ENCODE measurements around the gene DGCR2. TPM values are rescaled to one million over a fixed set of nuclear protein-coding genes. Genes with fewer than 3 reads are reported as not detected.

Gene DGCR2
- total RNA-seq, 1 donor from 2014 or later = 20.6 TPM

GRCh38 chr22:19132693-19133400 is 10.6 kb upstream of the DGCR2 start:
- Histone ChIP-seq H3K9me3 (ENCODE audit: low read depth) (no peaks in the 10 kb centered on the region), H3K27me3 (no peaks in the 10 kb centered on the region), H3K4me3 (no peak overlapping the region), H3F3A (ENCODE audit: low read depth) (no peaks in the 10 kb centered on the region), H3K4me1 (no peaks in the 10 kb centered on the region), H3K36me3 (no peaks in the 10 kb centered on the region), H2AFZ (replicated peaks) (no peak overlapping the region), H3K4me2 (no peak overlapping the region), H3K9ac (no peak overlapping the region), H3K79me2 (ENCODE audit: low read depth) (no peaks in the 10 kb centered on the region), H3K27ac (no peak overlapping the region), H4K20me1 (ENCODE audit: low read depth) (no peaks in the 10 kb centered on the region)
- no peak for TF ChIP-seq EZH2phosphoT487 (IDR thresholded peaks at IDR 0.05)
- TF ChIP-seq CTCF (IDR thresholded peaks at IDR 0.05) = no peak
- TF ChIP-seq EZH2 (IDR thresholded peaks at IDR 0.05) = no peak
- no peak for DNase-seq (ENCODE audit: low spot score)
- H3K4me3 Mint-ChIP-seq = no peak overlapping the region
- H3K36me3 Mint-ChIP-seq = peaks cover 14% of the 10 kb centered on the region
- H3K4me1 Mint-ChIP-seq = no peaks in the 10 kb centered on the region
- no peaks in the 10 kb centered on the region for H3K9me3 Mint-ChIP-seq
- peaks cover 7% of the 10 kb centered on the region for H3K27me3 Mint-ChIP-seq (ENCODE audit: insufficient read depth, low read depth)
- H3K27ac Mint-ChIP-seq = no peak overlapping the region

GRCh38 chr22:19132153-19132552 is 9.9 kb upstream of the DGCR2 start:
- Histone ChIP-seq H3F3A (ENCODE audit: low read depth) (no peaks in the 10 kb centered on the region), H3K36me3 (no peaks in the 10 kb centered on the region), H3K27me3 (no peaks in the 10 kb centered on the region), H2AFZ (replicated peaks) (no peak overlapping the region), H3K4me2 (no peak overlapping the region), H3K4me3 (no peak overlapping the region), H3K79me2 (ENCODE audit: low read depth) (no peaks in the 10 kb centered on the region), H3K27ac (no peak overlapping the region), H4K20me1 (ENCODE audit: low read depth) (no peaks in the 10 kb centered on the region), H3K9ac (no peak overlapping the region), H3K9me3 (ENCODE audit: low read depth) (no peaks in the 10 kb centered on the region), H3K4me1 (no peaks in the 10 kb centered on the region)
- H3K27ac Mint-ChIP-seq = no peak overlapping the region
- no peaks in the 10 kb centered on the region for H3K9me3 Mint-ChIP-seq
- no peaks in the 10 kb centered on the region for H3K4me1 Mint-ChIP-seq
- peaks cover 14% of the 10 kb centered on the region for H3K36me3 Mint-ChIP-seq
- no peak for DNase-seq (ENCODE audit: low spot score)
- peaks cover 7% of the 10 kb centered on the region for H3K27me3 Mint-ChIP-seq (ENCODE audit: insufficient read depth, low read depth)
- TF ChIP-seq EZH2phosphoT487 (IDR thresholded peaks at IDR 0.05) (no peak), EZH2 (IDR thresholded peaks at IDR 0.05) (no peak), CTCF (IDR thresholded peaks at IDR 0.05) (no peak)
- no peak overlapping the region for H3K4me3 Mint-ChIP-seq

GRCh38 chr22:19131685-19132015 is 9.4 kb upstream of the DGCR2 start:
- no peaks in the 10 kb centered on the region for H3K4me1 ChIP-seq

More at GRCh38 chr22:19131685-19132015, 9.4 kb upstream of the DGCR2 start:
- Histone ChIP-seq H3K4me3 (no peak overlapping the region), H4K20me1 (ENCODE audit: low read depth) (no peaks in the 10 kb centered on the region), H3K36me3 (no peaks in the 10 kb centered on the region), H3K4me2 (no peak overlapping the region), H3K9me3 (ENCODE audit: low read depth) (no peaks in the 10 kb centered on the region), H3K79me2 (ENCODE audit: low read depth) (no peaks in the 10 kb centered on the region), H3K27ac (no peak overlapping the region), H3K27me3 (no peaks in the 10 kb centered on the region), H3F3A (ENCODE audit: low read depth) (no peaks in the 10 kb centered on the region), H3K9ac (no peak overlapping the region), H2AFZ (replicated peaks) (no peak overlapping the region)
- no peaks in the 10 kb centered on the region for H3K9me3 Mint-ChIP-seq
- H3K36me3 Mint-ChIP-seq = peaks cover 14% of the 10 kb centered on the region
- no peak for DNase-seq (ENCODE audit: low spot score)
- peaks cover 7% of the 10 kb centered on the region for H3K27me3 Mint-ChIP-seq (ENCODE audit: insufficient read depth, low read depth)
- H3K4me3 Mint-ChIP-seq = no peak overlapping the region
- no peak overlapping the region for H3K27ac Mint-ChIP-seq
- TF ChIP-seq EZH2phosphoT487 (IDR thresholded peaks at IDR 0.05) = no peak
- no peak for TF ChIP-seq CTCF (IDR thresholded peaks at IDR 0.05)
- no peak for TF ChIP-seq EZH2 (IDR thresholded peaks at IDR 0.05)
- no peaks in the 10 kb centered on the region for H3K4me1 Mint-ChIP-seq
